ENCODE results near the gene RHOG. TPM values are rescaled to one million over a fixed set of nuclear protein-coding genes. Genes with fewer than 3 reads are reported as not detected.

RHOG gene
- total and polyA plus RNA-seq, 9 of the 15 experiments (the other 6 are each of a cell fraction or from before 2014, with no cell fraction given): 22.6 to 162 (median 80.3) TPM

DNA sequence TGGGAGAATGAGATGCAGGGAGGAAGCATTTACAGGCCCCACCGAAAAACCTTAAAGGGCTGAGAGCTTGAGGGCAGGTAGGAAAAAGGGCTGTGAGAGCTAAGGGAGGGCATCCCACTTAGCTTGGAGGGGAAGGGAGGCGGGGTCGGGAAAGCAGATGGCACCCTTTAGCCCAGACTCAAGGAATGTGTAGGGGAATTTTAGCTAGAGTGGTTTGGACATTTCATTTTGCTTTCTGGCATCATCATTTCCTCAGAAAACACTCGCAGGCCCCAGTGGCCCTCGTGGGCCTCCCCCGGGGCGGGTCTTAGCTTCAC, 13.9 kb upstream of the RHOG start (continued):
- TF ChIP-seq TEAD1 (CRISPR knock-in tag; IDR thresholded peaks at IDR 0.05): peak in 1 of 2 experiments; percentile 65; a peak in 1 of 4 replicates
- TF ChIP-seq, protein P1, sequence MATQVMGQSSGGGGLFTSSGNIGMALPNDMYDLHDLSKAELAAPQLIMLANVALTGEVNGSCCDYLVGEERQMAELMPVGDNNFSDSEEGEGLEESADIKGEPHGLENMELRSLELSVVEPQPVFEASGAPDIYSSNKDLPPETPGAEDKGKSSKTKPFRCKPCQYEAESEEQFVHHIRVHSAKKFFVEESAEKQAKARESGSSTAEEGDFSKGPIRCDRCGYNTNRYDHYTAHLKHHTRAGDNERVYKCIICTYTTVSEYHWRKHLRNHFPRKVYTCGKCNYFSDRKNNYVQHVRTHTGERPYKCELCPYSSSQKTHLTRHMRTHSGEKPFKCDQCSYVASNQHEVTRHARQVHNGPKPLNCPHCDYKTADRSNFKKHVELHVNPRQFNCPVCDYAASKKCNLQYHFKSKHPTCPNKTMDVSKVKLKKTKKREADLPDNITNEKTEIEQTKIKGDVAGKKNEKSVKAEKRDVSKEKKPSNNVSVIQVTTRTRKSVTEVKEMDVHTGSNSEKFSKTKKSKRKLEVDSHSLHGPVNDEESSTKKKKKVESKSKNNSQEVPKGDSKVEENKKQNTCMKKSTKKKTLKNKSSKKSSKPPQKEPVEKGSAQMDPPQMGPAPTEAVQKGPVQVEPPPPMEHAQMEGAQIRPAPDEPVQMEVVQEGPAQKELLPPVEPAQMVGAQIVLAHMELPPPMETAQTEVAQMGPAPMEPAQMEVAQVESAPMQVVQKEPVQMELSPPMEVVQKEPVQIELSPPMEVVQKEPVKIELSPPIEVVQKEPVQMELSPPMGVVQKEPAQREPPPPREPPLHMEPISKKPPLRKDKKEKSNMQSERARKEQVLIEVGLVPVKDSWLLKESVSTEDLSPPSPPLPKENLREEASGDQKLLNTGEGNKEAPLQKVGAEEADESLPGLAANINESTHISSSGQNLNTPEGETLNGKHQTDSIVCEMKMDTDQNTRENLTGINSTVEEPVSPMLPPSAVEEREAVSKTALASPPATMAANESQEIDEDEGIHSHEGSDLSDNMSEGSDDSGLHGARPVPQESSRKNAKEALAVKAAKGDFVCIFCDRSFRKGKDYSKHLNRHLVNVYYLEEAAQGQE (IDR thresholded peaks at IDR 0.05; ENCODE audit: borderline replicate concordance): no peak
- TF ChIP-seq, protein P1 (CRISPR knock-in tag; IDR thresholded peaks at IDR 0.05; ENCODE audit: low read depth): 0 out of 2 replicates have a peak, but pooled peaks have one; percentile 15
- 0 out of 2 replicates have a peak, but pooled peaks have one; percentile 21 for TF ChIP-seq ZNF175 (CRISPR knock-in tag; IDR thresholded peaks at IDR 0.05; ENCODE audit: low read depth)
- no peak for TF ChIP-seq KLF10 (CRISPR knock-in tag; IDR thresholded peaks at IDR 0.05)
- 0 out of 2 replicates have a peak, but pooled peaks have one; percentile 22 for TF ChIP-seq ZNF311 (CRISPR knock-in tag; IDR thresholded peaks at IDR 0.05)
- TF ChIP-seq, protein P2, sequence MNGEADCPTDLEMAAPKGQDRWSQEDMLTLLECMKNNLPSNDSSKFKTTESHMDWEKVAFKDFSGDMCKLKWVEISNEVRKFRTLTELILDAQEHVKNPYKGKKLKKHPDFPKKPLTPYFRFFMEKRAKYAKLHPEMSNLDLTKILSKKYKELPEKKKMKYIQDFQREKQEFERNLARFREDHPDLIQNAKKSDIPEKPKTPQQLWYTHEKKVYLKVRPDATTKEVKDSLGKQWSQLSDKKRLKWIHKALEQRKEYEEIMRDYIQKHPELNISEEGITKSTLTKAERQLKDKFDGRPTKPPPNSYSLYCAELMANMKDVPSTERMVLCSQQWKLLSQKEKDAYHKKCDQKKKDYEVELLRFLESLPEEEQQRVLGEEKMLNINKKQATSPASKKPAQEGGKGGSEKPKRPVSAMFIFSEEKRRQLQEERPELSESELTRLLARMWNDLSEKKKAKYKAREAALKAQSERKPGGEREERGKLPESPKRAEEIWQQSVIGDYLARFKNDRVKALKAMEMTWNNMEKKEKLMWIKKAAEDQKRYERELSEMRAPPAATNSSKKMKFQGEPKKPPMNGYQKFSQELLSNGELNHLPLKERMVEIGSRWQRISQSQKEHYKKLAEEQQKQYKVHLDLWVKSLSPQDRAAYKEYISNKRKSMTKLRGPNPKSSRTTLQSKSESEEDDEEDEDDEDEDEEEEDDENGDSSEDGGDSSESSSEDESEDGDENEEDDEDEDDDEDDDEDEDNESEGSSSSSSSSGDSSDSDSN (IDR thresholded peaks at IDR 0.05; ENCODE audit: borderline replicate concordance in 1 of 2, low read depth in 2 of 2, low read length in 2 of 2): no peak
- TF ChIP-seq STAT5B (CRISPR knock-in tag; IDR thresholded peaks at IDR 0.05): no peak
- TF ChIP-seq TEAD4 (IDR thresholded peaks at IDR 0.05; ENCODE audit: low read length): 0 out of 2 replicates have a peak, but pooled peaks have one; percentile 14
- TF ChIP-seq TEAD4 (CRISPR knock-in tag; IDR thresholded peaks at IDR 0.05; ENCODE audit: borderline replicate concordance): no peak
- peak; percentile 58; the same call in 1 of the 2 replicates for TF ChIP-seq ZBTB26 (CRISPR knock-in tag; IDR thresholded peaks at IDR 0.05)
- TF ChIP-seq FUS (optimal IDR thresholded peaks at IDR 0.05; ENCODE audit: low read depth, low read length): no peak
- no peak for TF ChIP-seq OTX1 (CRISPR knock-in tag; IDR thresholded peaks at IDR 0.05)
- TF ChIP-seq DNMT1 (IDR thresholded peaks at IDR 0.05): no peak
- TF ChIP-seq ZFX (CRISPR knock-in tag; IDR thresholded peaks at IDR 0.05): peak; percentile 80

All from K562 (cell line).